Thymus (tissue), 11 donors: ENCODE data around the gene ZNF48. TPM values are rescaled to one million over a fixed set of nuclear protein-coding genes. Genes with fewer than 3 reads are reported as not detected.

Experiments used
- DNase-seq, 9 donors: peaks; one replicate each; pipeline ENCODE4 v3.0.0-alpha.2; 2013; ENCODE audit warnings: low spot score in 9 of 9, low read depth in 6 of 9, missing footprints in 1 of 9
- H3K27ac ChIP-seq, 2 donors: one replicate each; pipeline ENCODE4 v1.5.1; 2013; ENCODE audit warnings: control low read depth in 1 of 2, low read depth in 1 of 2, low read length in 1 of 2, mild to moderate bottlenecking in 1 of 2, moderate library complexity in 1 of 2
- H3K27me3 ChIP-seq, 2 donors: one replicate each; pipeline ENCODE4 v1.5.1; 2013; ENCODE audit warnings: low read length in 1 of 2; ENCODE audit not compliant: control insufficient read depth in 2 of 2, insufficient read depth in 1 of 2
- H3K36me3 ChIP-seq, 2 donors: one replicate each; pipeline ENCODE4 v1.5.1; 2013; ENCODE audit warnings: low read length in 1 of 2, mild to moderate bottlenecking in 1 of 2, moderate library complexity in 1 of 2; ENCODE audit not compliant: control insufficient read depth in 2 of 2, insufficient read depth in 2 of 2
- H3K4me1 ChIP-seq, 2 donors: one replicate each; pipeline ENCODE4 v1.5.1; 2013; ENCODE audit warnings: low read length in 2 of 2; ENCODE audit not compliant: control insufficient read depth in 2 of 2, insufficient read depth in 2 of 2
- H3K4me3 ChIP-seq, 2 donors: one replicate each; pipeline ENCODE4 v1.5.1; 2013; ENCODE audit warnings: low read length in 2 of 2, control low read depth in 1 of 2, mild to moderate bottlenecking in 1 of 2
- H3K9me3 ChIP-seq, 2 donors: one replicate each; pipeline ENCODE4 v1.5.1; 2013; ENCODE audit warnings: low read length in 1 of 2, mild to moderate bottlenecking in 1 of 2; ENCODE audit not compliant: control insufficient read depth in 2 of 2, insufficient read depth in 1 of 2
- WGBS: extraction: QIAGEN DNeasy Blood & Tissue Kit; methylation state at CpG from one replicate; pipeline ENCODE4 v1.1.7; 2013; 5-methylcytosine and 5-hydroxymethylcytosine counted together
- polyA plus RNA-seq: library from polyadenylated mRNA; stranded (reverse); fragments of 200-250 nt; gene quantifications from one replicate; pipeline ENCODE4 v1.2.3, GENCODE V29; 2013
- total RNA-seq: library from RNA; stranded (reverse); fragments of 120-200 nt; gene quantifications from one replicate; pipeline ENCODE4 v1.2.4, GENCODE V29; 2013
- donor health status: healthy.

The ZNF48 gene
- total and polyA plus RNA-seq, 2 donors: 5.9 to 12.9 TPM

- H3K36me3 ChIP-seq: peaks cover 16 to 23% of the 10 kb centered on the region in 2 donors
- H3K27ac ChIP-seq: peak overlapping the region; percentile 72 to 87
- WGBS: under 1% methylated on average over 140 of the region's 140 CpGs
- no peaks in the 10 kb centered on the region for H3K9me3 ChIP-seq
- H3K4me3 ChIP-seq: peak overlapping the region; percentile 53 to 63
- peaks cover 6 to 11% of the 10 kb centered on the region in 2 donors for H3K4me1 ChIP-seq
- H3K27me3 ChIP-seq: no peaks in the 10 kb centered on the region
- DNase-seq: peak; percentile 81 to 96 (median 89)
These were observed 22.5 kb downstream of the ZNF48 start for GRCh38 chr16:30417529-30418349.

DNA sequence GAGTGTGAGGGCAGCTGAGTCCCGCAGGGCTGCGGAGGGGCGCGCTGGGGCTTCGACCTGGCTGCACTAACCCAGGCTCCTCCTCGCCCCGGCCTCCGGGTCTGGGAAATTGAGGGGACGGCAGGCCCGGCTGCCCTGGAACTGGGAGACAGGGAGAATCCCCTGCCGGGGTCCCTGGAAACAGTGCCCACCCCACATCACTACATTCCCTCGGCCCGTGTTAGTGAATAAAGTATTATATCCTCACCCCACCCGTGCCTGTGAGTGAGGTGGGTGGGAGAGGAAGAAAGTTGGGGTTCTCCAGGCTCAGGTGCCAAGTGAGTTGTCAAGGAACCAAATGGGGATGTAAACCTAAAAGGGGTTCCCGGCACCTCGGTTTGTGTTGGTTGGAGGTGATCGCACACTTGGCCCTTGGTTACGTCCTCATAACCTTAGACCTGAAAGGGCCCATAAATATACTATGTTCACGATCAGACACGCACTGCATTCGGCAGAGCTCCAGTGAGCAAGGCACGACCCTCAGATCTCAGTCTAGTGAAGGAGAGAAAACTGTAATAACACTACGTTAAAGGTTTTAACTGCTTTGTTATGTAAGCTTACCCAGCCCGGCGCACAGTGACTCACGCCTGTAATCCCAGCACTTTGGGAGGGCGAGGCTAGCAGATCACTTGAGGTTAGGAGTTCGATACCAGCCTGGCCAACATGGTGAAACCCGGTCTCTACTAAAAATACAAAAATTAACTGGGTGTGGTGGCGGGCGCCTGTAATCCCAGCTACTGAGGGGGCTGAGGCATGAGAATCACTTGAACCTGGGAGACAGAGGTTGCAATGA, 23.3 kb downstream of the ZNF48 start:
- Histone ChIP-seq H3K27me3 (no peaks in the 10 kb centered on the region), H3K36me3 (peaks cover 20 to 23% of the 10 kb centered on the region in 2 donors), H3K4me1 (peaks cover 6 to 11% of the 10 kb centered on the region in 2 donors), H3K27ac (peak overlapping the region; percentile 72 to 87), H3K4me3 (peak overlapping the region; percentile 53 to 63), H3K9me3 (no peaks in the 10 kb centered on the region)
- DNase-seq: no peak
- 76% methylated on average over 31 of the region's 31 CpGs for WGBS

- Histone ChIP-seq H3K4me1 (peaks cover 6 to 11% of the 10 kb centered on the region in 2 donors), H3K36me3 (peaks cover 30 to 40% of the 10 kb centered on the region in 2 donors), H3K27ac (no peak overlapping the region), H3K4me3 (no peak overlapping the region), H3K27me3 (no peaks in the 10 kb centered on the region), H3K9me3 (no peaks in the 10 kb centered on the region)
- no peak for DNase-seq
- 89% methylated on average over 5 of the region's 5 CpGs for WGBS
These were observed 25.8 kb downstream of the ZNF48 start for GRCh38 chr16:30421010-30421409.

DNA sequence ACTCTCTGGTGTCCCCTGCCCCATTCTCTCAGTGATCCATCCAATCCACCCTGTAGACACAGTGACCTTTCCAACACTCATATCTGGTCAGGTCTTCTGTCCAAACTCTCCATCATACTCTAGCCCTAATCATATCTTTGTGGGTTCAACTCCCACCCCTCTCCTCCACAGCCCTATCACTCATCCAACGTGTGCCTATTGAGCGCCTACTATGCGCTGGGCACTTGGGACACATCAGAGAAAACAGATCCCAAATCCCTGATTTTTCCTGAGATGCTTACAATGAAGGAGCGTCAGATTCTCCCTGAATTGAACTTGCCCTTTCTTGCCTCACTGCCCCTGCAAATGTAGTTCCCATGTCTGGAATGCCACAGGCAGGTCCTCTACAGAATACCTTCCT, 32.8 kb downstream of the ZNF48 start:
- Histone ChIP-seq H3K4me3 (no peak overlapping the region), H3K36me3 (peaks cover 13 to 34% of the 10 kb centered on the region in 2 donors), H3K27me3 (no peaks in the 10 kb centered on the region), H3K27ac (no peak overlapping the region), H3K4me1 (peaks cover 6 to 22% of the 10 kb centered on the region in 2 donors), H3K9me3 (no peaks in the 10 kb centered on the region)
- 98% methylated on average over 4 of the region's 4 CpGs for WGBS
- DNase-seq: no peak

DNA sequence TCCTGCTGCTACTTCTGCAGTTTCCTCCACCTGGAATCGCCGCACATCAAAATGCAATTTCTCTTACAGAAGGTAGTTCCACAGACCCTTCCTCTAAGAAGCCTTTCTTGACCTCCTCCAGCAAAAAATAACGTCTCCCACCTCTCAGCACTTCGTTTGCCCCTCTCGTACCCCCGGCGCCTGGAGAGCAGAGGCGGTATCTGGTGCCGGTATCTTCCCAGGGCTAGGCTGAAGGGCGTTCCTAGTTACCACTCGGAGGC, 34.1 kb downstream of the ZNF48 start:
- Histone ChIP-seq H3K36me3 (peaks cover 4 to 22% of the 10 kb centered on the region in 2 donors), H3K27ac (peak overlapping the region; percentile 67 to 74), H3K9me3 (no peaks in the 10 kb centered on the region), H3K27me3 (no peaks in the 10 kb centered on the region), H3K4me3 (peak overlapping the region; percentile 65 to 92), H3K4me1 (peaks cover 9 to 29% of the 10 kb centered on the region in 2 donors)
- WGBS: 2% methylated on average over 11 of the region's 11 CpGs
- DNase-seq: no peak

DNA sequence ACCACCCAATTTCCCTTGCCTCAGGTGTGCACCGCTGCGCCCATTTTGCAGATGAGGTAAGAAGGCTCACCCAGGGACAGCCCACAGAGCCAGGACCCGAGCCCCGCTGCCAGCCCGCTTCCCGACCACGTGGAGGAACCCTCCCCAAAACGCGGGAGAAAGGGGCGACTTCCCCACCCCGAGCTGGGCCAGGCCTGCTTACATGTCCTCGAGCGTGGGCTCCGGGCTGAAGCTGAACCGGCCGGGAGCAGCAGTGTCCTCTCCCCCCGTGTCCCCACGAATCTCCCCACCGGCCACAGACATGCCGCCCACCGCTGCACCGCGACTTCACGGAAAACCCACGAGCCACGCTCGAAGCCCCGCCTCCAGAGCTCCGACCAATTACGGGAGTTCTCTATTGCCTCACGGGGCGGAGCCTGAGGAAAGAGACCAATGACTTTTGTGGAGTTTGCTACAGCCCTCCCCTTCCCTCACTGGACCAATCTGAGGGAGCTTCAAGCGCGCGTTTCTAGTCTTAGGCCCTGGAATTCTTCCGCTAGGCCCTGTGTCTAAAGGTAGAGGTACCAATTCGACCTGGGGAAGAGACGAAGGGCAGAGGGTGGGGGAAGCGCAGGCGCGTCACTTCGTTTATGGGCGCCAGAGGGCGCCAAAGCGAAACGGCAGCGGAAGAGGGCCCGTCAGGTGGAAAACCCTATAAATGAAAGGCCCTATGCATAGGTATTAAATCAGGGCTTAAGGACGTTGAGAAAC, 34.6 kb downstream of the ZNF48 start, which contains the start of gene DCTPP1:
Gene DCTPP1 (minus strand): TSS at position 353 of the 750 bp plus-strand sequence. CDS start 50 bp downstream, at position 303.
- peak within 1 kb of the TSS; percentile 74 to 82 for H3K27ac ChIP-seq

DNA sequence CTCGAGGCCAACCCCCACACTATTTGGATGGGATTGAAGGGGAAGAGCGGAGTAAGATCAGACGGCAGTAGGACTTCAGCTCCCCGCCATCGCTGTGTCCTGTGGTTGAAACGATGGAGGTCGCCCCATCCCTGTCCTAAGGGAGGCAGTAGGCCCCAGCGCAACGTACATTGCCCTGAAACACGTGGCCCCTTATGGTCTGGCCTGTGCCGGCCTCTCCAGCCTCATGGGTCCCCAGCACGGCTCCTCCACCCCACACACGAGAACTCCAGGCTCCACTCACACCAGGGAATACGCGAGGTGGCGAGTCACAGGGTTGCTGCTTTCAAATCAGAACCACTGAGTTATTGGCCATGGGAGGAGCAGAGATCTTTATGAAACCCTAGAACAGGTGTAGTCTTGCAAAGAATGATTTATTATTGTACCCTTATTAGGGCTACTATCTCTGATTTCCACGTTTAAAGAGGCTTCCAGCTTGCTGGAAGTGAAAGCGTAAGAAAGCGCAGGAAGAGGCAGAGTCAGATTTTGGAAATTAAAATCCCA, 35.3 kb downstream of the ZNF48 start:
- DNase-seq: no peak
- Histone ChIP-seq H3K4me1 (peaks cover 9 to 30% of the 10 kb centered on the region in 2 donors), H3K27me3 (no peaks in the 10 kb centered on the region), H3K9me3 (no peaks in the 10 kb centered on the region), H3K27ac (peak overlapping the region; percentile 72 to 82), H3K4me3 (peak overlapping the region; percentile 8 to 92), H3K36me3 (peaks cover 0 to 16% of the 10 kb centered on the region in 2 donors)
- 67% methylated on average over 19 of the region's 19 CpGs for WGBS

More for the DNA sequence above, 34.6 kb downstream of the ZNF48 start, which contains the start of gene DCTPP1:
- H3K36me3 ChIP-seq: peaks cover 0 to 18% of the 10 kb centered on the region in 2 donors
- no peaks in the 10 kb centered on the region for H3K9me3 ChIP-seq
- H3K4me3 ChIP-seq: peak within 1 kb of the TSS; percentile 65 to 92
- no peaks in the 10 kb centered on the region for H3K27me3 ChIP-seq
- peaks cover 9 to 30% of the 10 kb centered on the region in 2 donors for H3K4me1 ChIP-seq
- peak; percentile 97 to 99 (median 99) for DNase-seq
- WGBS: under 1% methylated on average over 49 of the region's 49 CpGs

- DNase-seq: no peak
- 93% methylated on average over 4 of the region's 4 CpGs for WGBS
- peaks cover 6 to 18% of the 10 kb centered on the region in 2 donors for H3K4me1 ChIP-seq
- H3K36me3 ChIP-seq: no peaks in the 10 kb centered on the region
- no peak overlapping the region for H3K27ac ChIP-seq
- H3K4me3 ChIP-seq: no peak overlapping the region
- no peaks in the 10 kb centered on the region for H3K9me3 ChIP-seq
- no peaks in the 10 kb centered on the region for H3K27me3 ChIP-seq
These were observed 39.6 kb downstream of the ZNF48 start for GRCh38 chr16:30434852-30435251.
